Activated T-helper 1 cell treated with anti-CD3 and anti-CD28 coated beads, Interleukin-2, amount 50 U/mL, for 16 hours (primary cell): ENCODE results near the gene NLN.
"Not testable (repeated sequence)": the region's sequence is repeated elsewhere in the genome, so short reads cannot be mapped to it uniquely, and the experiment has no call there.

Experiments used
- DNase-seq, 2 donors: peaks; one replicate each; pipeline ENCODE4 v3.0.0-alpha.2; 2020; ENCODE audit warnings: low read depth in 1 of 2, low spot score in 1 of 2

NLN gene

GRCh38 chr5:65769539-65769938 lies 47.5 kb downstream of the NLN start:
- DNase-seq, result no peak

GRCh38 chr5:65771266-65771665 lies 49.3 kb downstream of the NLN start:
- DNase-seq, result no peak

- DNase-seq, result not testable (repeated sequence)
Observed at GRCh38 chr5:65772963-65773362, 51.0 kb downstream of the NLN start.

- DNase-seq, result no peak
Observed at GRCh38 chr5:65774346-65774745, 52.3 kb downstream of the NLN start.

- no peak for DNase-seq
Observed at GRCh38 chr5:65775476-65775875, 53.5 kb downstream of the NLN start.

GRCh38 chr5:65776441-65777141 lies 54.6 kb downstream of the NLN start:
- DNase-seq, result no peak

GRCh38 chr5:65778126-65778525 lies 56.1 kb downstream of the NLN start:
- no peak for DNase-seq

GRCh38 chr5:65779643-65780042 lies 57.6 kb downstream of the NLN start:
- DNase-seq, result no peak

- DNase-seq, result not testable (repeated sequence)
Observed at GRCh38 chr5:65788296-65788695, 66.3 kb downstream of the NLN start.

- no peak for DNase-seq
Observed at GRCh38 chr5:65790371-65791163, 68.6 kb downstream of the NLN start.

GRCh38 chr5:65791712-65792673 lies 70.0 kb downstream of the NLN start:
- DNase-seq, result no peak

GRCh38 chr5:65796269-65796668 lies 74.3 kb downstream of the NLN start:
- DNase-seq, result no peak

GRCh38 chr5:65796751-65797316 lies 74.8 kb downstream of the NLN start:
- no peak for DNase-seq

GRCh38 chr5:65797481-65797880 lies 75.5 kb downstream of the NLN start:
- no peak for DNase-seq

- DNase-seq, result no peak
Observed at GRCh38 chr5:65799857-65800256, 77.9 kb downstream of the NLN start.

GRCh38 chr5:65800775-65801174 lies 78.8 kb downstream of the NLN start:
- no peak for DNase-seq

- no peak for DNase-seq
Observed at GRCh38 chr5:65801352-65801783, 79.4 kb downstream of the NLN start.

GRCh38 chr5:65802080-65802479 lies 80.1 kb downstream of the NLN start:
- DNase-seq, result no peak

GRCh38 chr5:65802820-65803219 lies 80.8 kb downstream of the NLN start:
- no peak for DNase-seq

- no peak for DNase-seq
Observed at GRCh38 chr5:65803699-65804391, 81.8 kb downstream of the NLN start.
